ENCODE data around the gene ANKRD44. TPM values are rescaled to one million over a fixed set of nuclear protein-coding genes. Genes with fewer than 3 reads are reported as not detected.

The ANKRD44 gene
- total and polyA plus RNA-seq, 2 of the 8 experiments (the other 6 are each of a cell fraction or from before 2014, with no cell fraction given), result 1.2 to 1.3 TPM

GRCh38 chr2:197079414-197079813 is 231.2 kb downstream of the ANKRD44 start:
- Histone ChIP-seq H2BK20ac (ENCODE audit: low read length) (no peak overlapping the region), H3K27me3 (replicated peaks in 1 of 4; ENCODE audit: control insufficient read depth in 3 of 4, extremely low read depth in 1 of 4, insufficient read depth in 3 of 4, low read length in 3 of 4) (no peaks in the 10 kb centered on the region), H3K36me3 (ENCODE audit: control insufficient read depth in 2 of 4, insufficient read depth in 4 of 4, low read length in 3 of 4) (no peaks in the 10 kb centered on the region), H3K9me3 (ENCODE audit: insufficient read depth in 2 of 2, low read depth in 1 of 2, low read length in 1 of 2) (no peaks in the 10 kb centered on the region), H3K23ac (ENCODE audit: insufficient read length) (no peak overlapping the region), H2BK15ac (ENCODE audit: low read length) (no peak overlapping the region), H4K20me1 (replicated peaks in 1 of 2; ENCODE audit: control insufficient read depth in 1 of 2, insufficient read depth in 2 of 2, low read length in 2 of 2) (no peaks in the 10 kb centered on the region), H3K4me3 (ENCODE audit: extremely low read depth in 1 of 4, insufficient read depth in 2 of 4, low read depth in 3 of 4, low read length in 4 of 4) (no peak overlapping the region), H3K79me1 (ENCODE audit: low read depth, low read length) (no peaks in the 10 kb centered on the region), H3K4ac (replicated peaks; ENCODE audit: insufficient read length, low read depth, low read length) (no peak overlapping the region), H2BK12ac (ENCODE audit: low read depth, low read length) (no peak overlapping the region), H3K18ac (ENCODE audit: extremely low read depth, low read length) (0 out of 2 replicates have a peak overlapping the region, but pooled peaks have one; percentile 7), H4K5ac (ENCODE audit: insufficient read length, low read depth, low read length) (no peak overlapping the region), H3K4me2 (ENCODE audit: insufficient read depth in 1 of 2, low read depth in 2 of 2, low read length in 2 of 2) (no peak overlapping the region), H4K91ac (replicated peaks; ENCODE audit: insufficient read length, low read length) (no peak overlapping the region), H4K8ac (ENCODE audit: extremely low read depth, insufficient read depth, low read length) (no peak overlapping the region), H3K56ac (replicated peaks; ENCODE audit: insufficient read length, low read depth, low read length) (no peak overlapping the region), H2BK120ac (replicated peaks; ENCODE audit: low read depth, low read length) (no peak overlapping the region), H3K9ac (replicated peaks in 1 of 4; ENCODE audit: extremely low read depth in 1 of 4, low read depth in 3 of 4, low read length in 3 of 4) (no peak overlapping the region), H2AK5ac (ENCODE audit: low read depth, low read length) (no peak overlapping the region), H3K27ac (ENCODE audit: low read depth, low read length) (no peak overlapping the region), H3K23me2 (ENCODE audit: low read depth, low read length) (no peaks in the 10 kb centered on the region; the same call in 1 of the 2 replicates), H2BK5ac (ENCODE audit: low read depth, low read length) (no peak overlapping the region), H3K14ac (ENCODE audit: insufficient read length) (no peak overlapping the region), H3K79me2 (ENCODE audit: control insufficient read depth in 1 of 2, insufficient read depth in 2 of 2, low read length in 2 of 2) (no peaks in the 10 kb centered on the region), H3K4me1 (replicated peaks in 1 of 4; ENCODE audit: control insufficient read depth in 3 of 4, insufficient read depth in 4 of 4, low read length in 3 of 4) (no peaks in the 10 kb centered on the region; a peak in 1 of 7 replicates), H2AFZ (ENCODE audit: low read length) (no peak overlapping the region)
- CTCF ChIA-PET (ENCODE audit: partially characterized antibody), result interaction anchor here (0.7 to 1.2 kb wide), 2 partner anchors 34 to 47 kb away, joined by 3 read pairs; no protein-coding TSS in a partner anchor
- 73% methylated on average over 3 of the region's 3 CpGs; no CpG with 5 or more reads in 1 of the 2 experiments for WGBS, 2 experiments (ENCODE audit: extremely low coverage in 1 of 2, insufficient coverage in 1 of 2, insufficient read length in 1 of 2, insufficient replicate concordance in 2 of 2, low coverage in 1 of 2, low lambda C conversion rate in 2 of 2, missing lambda C conversion rate in 1 of 2)
- no peak for TF ChIP-seq BCL11A (IDR thresholded peaks at IDR 0.05; ENCODE audit: low read depth in 2 of 2, low read length in 2 of 2)
- TF ChIP-seq CTCF (IDR thresholded peaks at IDR 0.05; ENCODE audit: control extremely low read depth in 1 of 3, insufficient read depth in 1 of 3, low read depth in 1 of 3, low read length in 3 of 3), result no peak
- TF ChIP-seq CBX5 (IDR thresholded peaks at IDR 0.05; ENCODE audit: low read depth, low read length), result no peak
- TF ChIP-seq SIX5 (IDR thresholded peaks at IDR 0.05; ENCODE audit: low read depth, low read length), result no peak
- TF ChIP-seq TEAD4 (IDR thresholded peaks at IDR 0.05; ENCODE audit: low read depth, low read length), result no peak
- TF ChIP-seq POU5F1 (IDR thresholded peaks at IDR 0.05; ENCODE audit: low read depth, low read length), result no peak
- no peak for TF ChIP-seq CREB1 (IDR thresholded peaks at IDR 0.05)
- TF ChIP-seq RBBP5 (IDR thresholded peaks at IDR 0.05; ENCODE audit: borderline replicate concordance, low read depth, low read length), result no peak
- TF ChIP-seq YY1 (IDR thresholded peaks at IDR 0.05; ENCODE audit: low read depth, low read length), result no peak
- FAIRE-seq (no peak), DNase-seq (ENCODE audit: low read depth in 1 of 2, low spot score in 2 of 2) (no peak)
- POLR2A ChIA-PET (ENCODE audit: partially characterized antibody), result no interaction called here

All from H1 (cell line).